GM12878 (cell line): ENCODE results near the gene NPC2. TPM values are rescaled to one million over a fixed set of nuclear protein-coding genes. Genes with fewer than 3 reads are reported as not detected.

Source experiments
- ATAC-seq: fragments of 200-7000 bp; cut with Tn5 transposase; 3 replicates; pipeline ENCODE4 v1.9.1; 2020; ENCODE audit warnings: mild to moderate bottlenecking, moderate library complexity
- BruUV-seq: library from RNA; stranded (reverse); fragments of 400-500 nt; replicated peaks from 2 replicates; lab custom pipeline; 2021; lab: Mats Ljungman, UMichigan
- CTCF ChIA-PET: fragments of 300-600 bp; sonication (Branson Sonifier 250); formaldehyde crosslinking; extraction: SDS; loops from one replicate; lab custom pipeline; 2021; ENCODE audit warnings: inconsistent platforms; lab: Yijun Ruan, JAX
- POLR2A ChIA-PET: fragments of 350-600 bp; formaldehyde crosslinking; extraction: SDS; loops from one replicate; lab custom pipeline; 2021; ENCODE audit warnings: inconsistent platforms; lab: Charles Lee
- RAD21 ChIA-PET: fragments of 300-600 bp; sonication (Branson Sonifier 250); formaldehyde crosslinking; loops from one replicate; lab custom pipeline; 2023; ENCODE audit warnings: antibody characterized with exemption; ENCODE audit not compliant: unreplicated experiment; lab: Charles Lee
- SMC1A ChIA-PET: fragments of 300-600 bp; sonication (Branson Sonifier 250); formaldehyde crosslinking; loops from one replicate; lab custom pipeline; 2023; ENCODE audit not compliant: unreplicated experiment, uncharacterized antibody; lab: Charles Lee
- DNase-seq: peaks from one replicate; pipeline ENCODE4 v3.0.0-alpha.2; 2011; ENCODE audit warnings: low read depth, low spot score
- FAIRE-seq: peaks from 3 replicates; lab custom pipeline; 2011; peaks lifted over from hg19 to GRCh38; lab: Jason Lieb, UNC
- H2AFZ ChIP-seq: 2 replicates; pipeline ENCODE4 v1.6.0; 2011; ENCODE audit warnings: low read depth, low read length, control low read depth; ENCODE audit not compliant: control insufficient read depth
- H3K27ac ChIP-seq: 2 replicates; pipeline ENCODE4 v1.5.1; 2011; ENCODE audit warnings: control low read depth; ENCODE audit not compliant: control insufficient read depth, insufficient read depth
- H3K27me3 ChIP-seq, 2 experiments: replicated peaks in 1 of 2; 2 replicates each; pipeline versions ENCODE4 v1.6.0 to v1.6.1; 2011; ENCODE audit warnings: low read length in 1 of 2; ENCODE audit not compliant: control insufficient read depth in 2 of 2, insufficient read depth in 2 of 2
- H3K36me3 ChIP-seq, 2 experiments: 2 replicates each; pipeline ENCODE4 v1.5.1; 2011; ENCODE audit warnings: low read length in 1 of 2; ENCODE audit not compliant: control insufficient read depth in 2 of 2, insufficient read depth in 2 of 2
- H3K4me1 ChIP-seq: 2 replicates; pipeline ENCODE4 v1.6.1; 2011; ENCODE audit warnings: mild to moderate bottlenecking, low read length, moderate library complexity, mixed read lengths; ENCODE audit not compliant: control insufficient read depth, insufficient read depth
- H3K4me2 ChIP-seq: 2 replicates; pipeline ENCODE4 v1.6.0; 2011; ENCODE audit warnings: control low read depth; ENCODE audit not compliant: control insufficient read depth, insufficient read depth
- H3K4me3 ChIP-seq: fragments of 200-600 bp; sonication (generic); 2 replicates; pipeline ENCODE4 v1.5.1; 2016
- H3K79me2 ChIP-seq: 2 replicates; pipeline ENCODE4 v1.6.0; 2011; ENCODE audit warnings: low read length; ENCODE audit not compliant: control insufficient read depth, insufficient read depth
- H3K9ac ChIP-seq: 2 replicates; pipeline ENCODE4 v1.8.0; 2011; ENCODE audit warnings: low read length, control low read depth, mixed read lengths; ENCODE audit not compliant: control insufficient read depth, insufficient read depth
- H3K9me3 ChIP-seq: replicated peaks from 3 replicates; pipeline ENCODE4 v1.5.1; 2011; ENCODE audit warnings: mild to moderate bottlenecking, low read length; ENCODE audit not compliant: control insufficient read depth, insufficient read depth
- H4K20me1 ChIP-seq: 2 replicates; pipeline ENCODE4 v1.6.0; 2011; ENCODE audit not compliant: control insufficient read depth, insufficient read depth
- BACH1 ChIP-seq: fragments of 450-650 bp; IDR thresholded peaks from 2 replicates; pipeline ENCODE4 v1.6.1; 2017; ENCODE audit warnings: mild to moderate bottlenecking, borderline replicate concordance
- EGR1 ChIP-seq, 2 experiments: IDR thresholded peaks; 1 replicate in 1 of 2; 2 replicates in 1 of 2; pipeline ENCODE4 v1.6.1; 2011 to 2012; ENCODE audit warnings: low read depth in 2 of 2, low read length in 2 of 2, borderline replicate concordance in 1 of 2, mild to moderate bottlenecking in 1 of 2, moderate library complexity in 1 of 2
- ETV6 ChIP-seq, 2 experiments: fragments of 450-650 bp in 1 of 2; IDR thresholded peaks in 1 of 2; conservative IDR thresholded peaks in 1 of 2; 2 replicates each; pipeline ENCODE4 v1.6.1; 2014; ENCODE audit warnings: antibody characterized with exemption in 1 of 2, borderline replicate concordance in 1 of 2, low read depth in 1 of 2, mild to moderate bottlenecking in 1 of 2, moderate library complexity in 1 of 2
- FOXK2 ChIP-seq: fragments of 450-650 bp; IDR thresholded peaks from 2 replicates; pipeline ENCODE4 v1.6.1; 2017; ENCODE audit warnings: mild to moderate bottlenecking, moderate library complexity
- GATAD2B ChIP-seq: fragments of 450-650 bp; conservative IDR thresholded peaks from 2 replicates; pipeline ENCODE4 v1.6.1; 2017; ENCODE audit warnings: low read depth, mild to moderate bottlenecking, moderate library complexity
- MEF2B ChIP-seq: fragments of 450-650 bp; IDR thresholded peaks from 2 replicates; pipeline ENCODE4 v1.6.1; 2018; ENCODE audit warnings: mild to moderate bottlenecking, moderate library complexity; ENCODE audit not compliant: partially characterized antibody, poor library complexity, severe bottlenecking
- NR2C2 ChIP-seq: IDR thresholded peaks from 2 replicates; pipeline ENCODE4 v1.6.1; 2011; ENCODE audit warnings: borderline replicate concordance, low read depth; ENCODE audit not compliant: control insufficient read depth, insufficient read length
- NRF1 ChIP-seq: conservative IDR thresholded peaks from 2 replicates; pipeline ENCODE4 v1.6.1; 2011; ENCODE audit warnings: mild to moderate bottlenecking, low read depth, low read length, improper control_type of control experiment
- POLR2AphosphoS2 ChIP-seq: IDR thresholded peaks from 2 replicates; pipeline ENCODE4 v1.6.1; 2011; ENCODE audit warnings: low read depth, mild to moderate bottlenecking, low read length, improper control_type of control experiment, moderate library complexity
- POLR2AphosphoS5 ChIP-seq: IDR thresholded peaks from 2 replicates; pipeline ENCODE4 v1.6.1; 2011; ENCODE audit warnings: mild to moderate bottlenecking, low read length, inconsistent platforms
- RAD51 ChIP-seq: fragments of 450-650 bp; IDR thresholded peaks from 2 replicates; pipeline ENCODE4 v1.6.1; 2016; ENCODE audit warnings: moderate library complexity, mild to moderate bottlenecking, inconsistent platforms
- RELA ChIP-seq: fragments of 450-650 bp; IDR thresholded peaks from 2 replicates; pipeline ENCODE4 v1.8.0; 2014; ENCODE audit warnings: borderline replicate concordance; ENCODE audit not compliant: partially characterized antibody
- SREBF1 ChIP-seq: IDR thresholded peaks from 2 replicates; pipeline ENCODE4 v1.6.1; 2012; ENCODE audit warnings: mild to moderate bottlenecking, low read length
- STAT1 ChIP-seq: fragments of 450-650 bp; conservative IDR thresholded peaks from 2 replicates; pipeline ENCODE4 v1.6.1; 2014; ENCODE audit warnings: antibody characterized with exemption, mild to moderate bottlenecking
- STAT3 ChIP-seq: IDR thresholded peaks from 2 replicates; pipeline ENCODE4 v1.6.1; 2011; ENCODE audit warnings: low read depth, low read length, improper control_type of control experiment
- TAF1 ChIP-seq: IDR thresholded peaks from 2 replicates; pipeline ENCODE4 v1.6.1; 2011; ENCODE audit warnings: mild to moderate bottlenecking, low read depth, low read length, borderline replicate concordance
- WGBS: methylation state at CpG from one replicate; pipeline ENCODE4 v1.1.6; 2016; ENCODE audit warnings: low lambda C conversion rate; ENCODE audit not compliant: insufficient replicate concordance, insufficient coverage; ENCODE audit errors: missing lambda C conversion rate; 5-methylcytosine and 5-hydroxymethylcytosine counted together
- in situ Hi-C: fragments of 300-500 bp; cut with MboI; formaldehyde crosslinking; loops from 9 replicates; pipeline ENCODE4 v1.14.3; 2018; ENCODE audit warnings: mixed read lengths
- intact Hi-C: fragments of 100-400 bp; cut with micrococcal nuclease; formaldehyde crosslinking; loops from one replicate; pipeline ENCODE4 v1.14.2; 2022; ENCODE audit not compliant: unreplicated experiment
- polyA plus RNA-seq, 11 experiments: library from polyadenylated mRNA; depleted of rRNA in 4 of 11; unstranded in 6 of 11; stranded (reverse) in 5 of 11; fragments of >200 nt; fragmentation: Nextera tagmentation in 4 of 11; fragmentation: Illumina TruSeq in 1 of 11; extraction: Ambion mirVana in 4 of 11; extraction: Trizol in 1 of 11; gene quantifications; 1 replicate in 1 of 11; 2 replicates in 10 of 11; pipeline versions ENCODE4 v1.2.1 to v1.2.3, GENCODE V29; 2011 to 2016; ENCODE audit warnings: inconsistent platforms in 2 of 11, missing spikeins in 2 of 11, low read depth in 1 of 11
- total RNA-seq, 4 experiments: library from RNA; depleted of rRNA in 3 of 4; stranded (reverse); fragments of >200 nt in 3 of 4; fragmentation: Illumina TruSeq in 1 of 4; extraction: Trizol in 1 of 4; gene quantifications; 2 replicates each; pipeline versions ENCODE4 v1.2.1 to v1.2.3, GENCODE V29; 2013 to 2021
- TF ChIP-seq, protein P1 (sequence below): fragments of 450-650 bp; IDR thresholded peaks from 2 replicates; pipeline ENCODE4 v1.6.1; 2017; ENCODE audit warnings: mild to moderate bottlenecking, moderate library complexity

NPC2 gene
- total and polyA plus RNA-seq, 10 of the 15 experiments (the other 5 are each of a cell fraction or from before 2014, with no cell fraction given) = 29.5 to 109 (median 59.1) TPM

DNA sequence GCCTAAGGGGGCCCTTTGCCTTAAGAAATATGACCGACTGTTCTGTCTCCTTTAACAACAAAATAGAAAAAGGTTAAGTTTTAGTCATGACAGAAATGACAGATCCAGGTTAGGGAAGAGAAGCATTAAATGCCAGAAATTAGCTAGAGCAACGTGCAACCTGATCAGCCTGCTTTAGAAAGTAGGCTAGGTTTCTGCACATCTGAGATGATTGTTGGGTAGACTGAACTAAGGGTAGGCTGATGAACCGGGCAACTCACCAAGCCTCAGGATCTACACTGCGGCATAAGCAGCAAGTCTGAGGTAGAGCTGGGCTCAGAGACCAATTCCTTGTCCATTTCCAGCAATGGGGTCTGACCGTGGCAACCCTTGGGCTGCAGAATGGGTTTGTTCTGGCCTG is 29.4 kb downstream of the NPC2 start:
- WGBS = 20% methylated on average over 5 of the region's 5 CpGs
- BruUV-seq = no TSS peak
- ChIA-PET POLR2A (no interaction called here), SMC1A (no interaction called here), CTCF (interaction anchor here (0.5 kb wide), 1 partner anchor 353 kb away, joined by 3 read pairs; no protein-coding TSS in a partner anchor), RAD21 (no interaction called here)
- H2AFZ ChIP-seq = no peak overlapping the region
- H3K4me3 ChIP-seq = no peak overlapping the region
- H4K20me1 ChIP-seq = no peaks in the 10 kb centered on the region
- no peak overlapping the region for H3K27ac ChIP-seq
- TF ChIP-seq BACH1 = no peak
- TF ChIP-seq, protein P1, sequence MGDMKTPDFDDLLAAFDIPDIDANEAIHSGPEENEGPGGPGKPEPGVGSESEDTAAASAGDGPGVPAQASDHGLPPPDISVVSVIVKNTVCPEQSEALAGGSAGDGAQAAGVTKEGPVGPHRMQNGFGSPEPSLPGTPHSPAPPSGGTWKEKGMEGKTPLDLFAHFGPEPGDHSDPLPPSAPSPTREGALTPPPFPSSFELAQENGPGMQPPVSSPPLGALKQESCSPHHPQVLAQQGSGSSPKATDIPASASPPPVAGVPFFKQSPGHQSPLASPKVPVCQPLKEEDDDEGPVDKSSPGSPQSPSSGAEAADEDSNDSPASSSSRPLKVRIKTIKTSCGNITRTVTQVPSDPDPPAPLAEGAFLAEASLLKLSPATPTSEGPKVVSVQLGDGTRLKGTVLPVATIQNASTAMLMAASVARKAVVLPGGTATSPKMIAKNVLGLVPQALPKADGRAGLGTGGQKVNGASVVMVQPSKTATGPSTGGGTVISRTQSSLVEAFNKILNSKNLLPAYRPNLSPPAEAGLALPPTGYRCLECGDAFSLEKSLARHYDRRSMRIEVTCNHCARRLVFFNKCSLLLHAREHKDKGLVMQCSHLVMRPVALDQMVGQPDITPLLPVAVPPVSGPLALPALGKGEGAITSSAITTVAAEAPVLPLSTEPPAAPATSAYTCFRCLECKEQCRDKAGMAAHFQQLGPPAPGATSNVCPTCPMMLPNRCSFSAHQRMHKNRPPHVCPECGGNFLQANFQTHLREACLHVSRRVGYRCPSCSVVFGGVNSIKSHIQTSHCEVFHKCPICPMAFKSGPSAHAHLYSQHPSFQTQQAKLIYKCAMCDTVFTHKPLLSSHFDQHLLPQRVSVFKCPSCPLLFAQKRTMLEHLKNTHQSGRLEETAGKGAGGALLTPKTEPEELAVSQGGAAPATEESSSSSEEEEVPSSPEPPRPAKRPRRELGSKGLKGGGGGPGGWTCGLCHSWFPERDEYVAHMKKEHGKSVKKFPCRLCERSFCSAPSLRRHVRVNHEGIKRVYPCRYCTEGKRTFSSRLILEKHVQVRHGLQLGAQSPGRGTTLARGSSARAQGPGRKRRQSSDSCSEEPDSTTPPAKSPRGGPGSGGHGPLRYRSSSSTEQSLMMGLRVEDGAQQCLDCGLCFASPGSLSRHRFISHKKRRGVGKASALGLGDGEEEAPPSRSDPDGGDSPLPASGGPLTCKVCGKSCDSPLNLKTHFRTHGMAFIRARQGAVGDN = no peak
- TF ChIP-seq NR2C2 = no peak
- TF ChIP-seq STAT3 = no peak
- no peak for TF ChIP-seq TAF1
- TF ChIP-seq EGR1 (IDR thresholded peaks at IDR 0.05; ENCODE audit: borderline replicate concordance in 1 of 2, low read depth in 2 of 2, low read length in 2 of 2) = no peak
- no peak for TF ChIP-seq RAD51
- no peak for TF ChIP-seq POLR2AphosphoS5
- no peak for TF ChIP-seq NRF1
- TF ChIP-seq FOXK2 = no peak
- no peak for TF ChIP-seq SREBF1
- no peak for TF ChIP-seq GATAD2B
- no peak for TF ChIP-seq STAT1
- TF ChIP-seq ETV6 (conservative IDR thresholded peaks at IDR 0.05 in 1 of 2, IDR thresholded peaks at IDR 0.05 in 1 of 2; ENCODE audit: borderline replicate concordance in 1 of 2, low read depth in 1 of 2) = no peak
- no peak for TF ChIP-seq RELA
- no peak for TF ChIP-seq POLR2AphosphoS2
- TF ChIP-seq MEF2B = no peak
- H3K4me1 ChIP-seq = no peaks in the 10 kb centered on the region
- FAIRE-seq = no peak
- no peaks in the 10 kb centered on the region for H3K79me2 ChIP-seq
- H3K4me2 ChIP-seq = no peak overlapping the region
- in situ Hi-C loops (no loop called here), intact Hi-C loops (no loop called here)
- no peaks in the 10 kb centered on the region for H3K9me3 ChIP-seq
- no peak for DNase-seq
- no peak for ATAC-seq
- H3K36me3 ChIP-seq = no peaks in the 10 kb centered on the region
- no peak overlapping the region for H3K9ac ChIP-seq
- H3K27me3 ChIP-seq = peaks cover 0 to 5% of the 10 kb centered on the region in 2 experiments; a peak in 2 of 4 replicates
